H1 (cell line): ENCODE results near the gene GINS2. TPM values are rescaled to one million over a fixed set of nuclear protein-coding genes. Genes with fewer than 3 reads are reported as not detected.
A peak's percentile ranks its signal among the peaks of the same experiment; 100 is the strongest.

Experiments
- CTCF ChIA-PET: fragments of 300-600 bp; sonication (Branson Sonifier 250); formaldehyde crosslinking; loops from one replicate; lab custom pipeline; 2021; ENCODE audit not compliant: partially characterized antibody; lab: Charles Lee
- POLR2A ChIA-PET: fragments of 300-600 bp; sonication (Branson Sonifier 250); formaldehyde crosslinking; loops from one replicate; lab custom pipeline; 2021; ENCODE audit warnings: inconsistent platforms; ENCODE audit not compliant: partially characterized antibody; lab: Charles Lee
- DNase-seq, 2 experiments: peaks; one replicate each; pipeline versions ENCODE4 v3.0.0 to v3.0.0-alpha.2; 2010 to 2022; ENCODE audit warnings: low spot score in 2 of 2, low read depth in 1 of 2, mixed read lengths in 1 of 2
- FAIRE-seq: peaks from 2 replicates; lab custom pipeline; 2011; peaks lifted over from hg19 to GRCh38; lab: Jason Lieb, UNC
- H2AFZ ChIP-seq: 2 replicates; pipeline ENCODE4 v1.8.1; 2012; ENCODE audit warnings: low read length, inconsistent platforms
- H2AK5ac ChIP-seq: 2 replicates; pipeline ENCODE4 v1.6.1; 2013; ENCODE audit warnings: low read depth, low read length
- H2BK120ac ChIP-seq: replicated peaks from 2 replicates; pipeline ENCODE3; 2013; ENCODE audit warnings: low read depth, low read length, inconsistent platforms
- H2BK12ac ChIP-seq: 2 replicates; pipeline ENCODE4 v1.6.1; 2013; ENCODE audit warnings: low read depth, low read length
- H2BK15ac ChIP-seq: 2 replicates; pipeline ENCODE4 v1.6.1; 2013; ENCODE audit warnings: low read length
- H2BK20ac ChIP-seq: 2 replicates; pipeline ENCODE4 v1.6.1; 2013; ENCODE audit warnings: low read length
- H2BK5ac ChIP-seq: 2 replicates; pipeline ENCODE4 v1.6.1; 2013; ENCODE audit warnings: low read depth, low read length
- H3K14ac ChIP-seq: 2 replicates; pipeline ENCODE4 v1.6.1; 2013; ENCODE audit warnings: inconsistent platforms; ENCODE audit not compliant: insufficient read length
- H3K18ac ChIP-seq: 2 replicates; pipeline ENCODE4 v1.6.1; 2013; ENCODE audit warnings: low read length; ENCODE audit errors: extremely low read depth
- H3K23ac ChIP-seq: 2 replicates; pipeline ENCODE4 v1.6.1; 2013; ENCODE audit warnings: inconsistent platforms; ENCODE audit not compliant: insufficient read length
- H3K23me2 ChIP-seq: 2 replicates; pipeline ENCODE4 v1.6.1; 2013; ENCODE audit warnings: low read depth, low read length
- H3K27ac ChIP-seq: 2 replicates; pipeline ENCODE4 v1.6.1; 2011; ENCODE audit warnings: low read depth, low read length, inconsistent platforms
- H3K27me3 ChIP-seq, 4 experiments: replicated peaks in 1 of 4; 1 replicate in 1 of 4; 2 replicates in 3 of 4; pipeline versions ENCODE4 v1.6.1 to v1.8.1; 2011 to 2013; ENCODE audit warnings: low read length in 3 of 4, mild to moderate bottlenecking in 3 of 4, inconsistent platforms in 2 of 4, mixed read lengths in 2 of 4, moderate library complexity in 1 of 4; ENCODE audit not compliant: control insufficient read depth in 3 of 4, insufficient read depth in 3 of 4; ENCODE audit errors: extremely low read depth in 1 of 4
- H3K36me3 ChIP-seq, 4 experiments: 2 replicates each; pipeline versions ENCODE4 v1.6.1 to v1.8.1; 2011 to 2013; ENCODE audit warnings: mild to moderate bottlenecking in 4 of 4, low read length in 3 of 4, moderate library complexity in 2 of 4, control low read depth in 1 of 4, inconsistent platforms in 1 of 4; ENCODE audit not compliant: insufficient read depth in 4 of 4, control insufficient read depth in 2 of 4
- H3K4ac ChIP-seq: replicated peaks from 2 replicates; pipeline ENCODE3; 2013; ENCODE audit warnings: low read length, low read depth, mixed read lengths, inconsistent platforms; ENCODE audit not compliant: insufficient read length
- H3K4me1 ChIP-seq, 4 experiments: replicated peaks in 1 of 4; 1 replicate in 1 of 4; 2 replicates in 3 of 4; pipeline versions ENCODE4 v1.6.1 to v1.8.1; 2011 to 2013; ENCODE audit warnings: low read length in 3 of 4, inconsistent platforms in 2 of 4, mixed read lengths in 1 of 4; ENCODE audit not compliant: insufficient read depth in 4 of 4, control insufficient read depth in 3 of 4
- H3K4me2 ChIP-seq, 2 experiments: 2 replicates each; pipeline versions ENCODE4 v1.6.1 to v1.8.1; 2011 to 2013; ENCODE audit warnings: low read depth in 2 of 2, low read length in 2 of 2, control low read depth in 1 of 2, inconsistent platforms in 1 of 2, mild to moderate bottlenecking in 1 of 2; ENCODE audit not compliant: insufficient read depth in 1 of 2
- H3K4me3 ChIP-seq, 4 experiments: fragments of 200-600, 300-600 bp in 1 of 4; sonication (generic), shearing (Covaris generic), sonication (Bioruptor Twin) in 1 of 4; 2 replicates each; pipeline versions ENCODE4 v1.5.1 to v1.8.1; 2011 to 2016; ENCODE audit warnings: low read length in 4 of 4, low read depth in 3 of 4, control low read depth in 2 of 4, inconsistent platforms in 2 of 4, mild to moderate bottlenecking in 2 of 4, mixed read lengths in 1 of 4, moderate library complexity in 1 of 4; ENCODE audit not compliant: insufficient read depth in 2 of 4; ENCODE audit errors: extremely low read depth in 1 of 4
- H3K56ac ChIP-seq: replicated peaks from 2 replicates; pipeline ENCODE3; 2013; ENCODE audit warnings: low read depth, mild to moderate bottlenecking, mixed read lengths, low read length, inconsistent platforms; ENCODE audit not compliant: insufficient read length
- H3K79me1 ChIP-seq: 2 replicates; pipeline ENCODE4 v1.6.1; 2013; ENCODE audit warnings: low read depth, low read length, control low read depth
- H3K79me2 ChIP-seq, 2 experiments: 2 replicates each; pipeline versions ENCODE4 v1.6.1 to v1.8.1; 2012 to 2013; ENCODE audit warnings: low read length in 2 of 2, mild to moderate bottlenecking in 2 of 2, inconsistent platforms in 1 of 2; ENCODE audit not compliant: insufficient read depth in 2 of 2, control insufficient read depth in 1 of 2
- H3K9ac ChIP-seq, 4 experiments: replicated peaks in 1 of 4; 1 replicate in 1 of 4; 2 replicates in 3 of 4; pipeline versions ENCODE4 v1.6.1 to v1.8.1; 2011 to 2013; ENCODE audit warnings: low read depth in 3 of 4, low read length in 3 of 4, control low read depth in 2 of 4, mild to moderate bottlenecking in 2 of 4, moderate library complexity in 2 of 4, inconsistent platforms in 1 of 4; ENCODE audit errors: extremely low read depth in 1 of 4
- H3K9me3 ChIP-seq, 2 experiments: 2 replicates each; pipeline versions ENCODE4 v1.6.1 to v1.8.1; 2012 to 2013; ENCODE audit warnings: mild to moderate bottlenecking in 2 of 2, moderate library complexity in 2 of 2, control low read depth in 1 of 2, inconsistent platforms in 1 of 2, low read depth in 1 of 2, low read length in 1 of 2, mixed read lengths in 1 of 2; ENCODE audit not compliant: insufficient read depth in 2 of 2
- H4K20me1 ChIP-seq, 2 experiments: replicated peaks in 1 of 2; 2 replicates each; pipeline versions ENCODE3 to v1.8.1; 2011 to 2013; ENCODE audit warnings: inconsistent platforms in 2 of 2, low read length in 2 of 2, mild to moderate bottlenecking in 1 of 2; ENCODE audit not compliant: insufficient read depth in 2 of 2, control insufficient read depth in 1 of 2
- H4K5ac ChIP-seq: 2 replicates; pipeline ENCODE4 v1.6.1; 2013; ENCODE audit warnings: low read length, low read depth, mixed read lengths, inconsistent platforms; ENCODE audit not compliant: insufficient read length
- H4K8ac ChIP-seq: 2 replicates; pipeline ENCODE4 v1.8.0; 2013; ENCODE audit warnings: mild to moderate bottlenecking, moderate library complexity, low read length, inconsistent platforms; ENCODE audit not compliant: insufficient read depth; ENCODE audit errors: extremely low read depth
- H4K91ac ChIP-seq: replicated peaks from 2 replicates; pipeline ENCODE3; 2013; ENCODE audit warnings: low read length, mixed read lengths, inconsistent platforms; ENCODE audit not compliant: insufficient read length
- CHD1 ChIP-seq: IDR thresholded peaks from 2 replicates; pipeline ENCODE4 v1.6.1; 2012; ENCODE audit warnings: low read depth, low read length, improper control_type of control experiment
- CTCF ChIP-seq, 3 experiments: IDR thresholded peaks; 1 replicate in 2 of 3; 2 replicates in 1 of 3; pipeline versions ENCODE4 v1.5.1 to v1.6.1; 2011; ENCODE audit warnings: low read length in 3 of 3, mild to moderate bottlenecking in 3 of 3, inconsistent platforms in 2 of 3, low read depth in 1 of 3, moderate library complexity in 1 of 3; ENCODE audit not compliant: insufficient read depth in 1 of 3; ENCODE audit errors: control extremely low read depth in 1 of 3
- GABPA ChIP-seq: IDR thresholded peaks from 2 replicates; pipeline ENCODE4 v1.6.1; 2011; ENCODE audit warnings: mild to moderate bottlenecking, low read length, moderate library complexity, borderline replicate concordance; ENCODE audit not compliant: insufficient read depth
- RBBP5 ChIP-seq: IDR thresholded peaks from 2 replicates; pipeline ENCODE4 v1.7.1; 2012; ENCODE audit warnings: low read depth, mild to moderate bottlenecking, inconsistent platforms, low read length, moderate library complexity, borderline replicate concordance
- RNF2 ChIP-seq: fragments of 200-900, 300-1000 bp; sonication (generic); IDR thresholded peaks from 2 replicates; pipeline ENCODE4 v1.7.1; 2016; ENCODE audit warnings: borderline replicate concordance, low read depth, mild to moderate bottlenecking, antibody characterized with exemption, low read length; ENCODE audit not compliant: poor library complexity, severe bottlenecking; ENCODE audit errors: missing control alignments
- SP1 ChIP-seq: IDR thresholded peaks from 2 replicates; pipeline ENCODE4 v1.6.1; 2011; ENCODE audit warnings: low read depth, low read length
- ZNF274 ChIP-seq: IDR thresholded peaks from 2 replicates; pipeline ENCODE4 v1.7.0; 2012; ENCODE audit warnings: low read length, borderline replicate concordance; ENCODE audit errors: extremely low read depth
- WGBS, 2 experiments: shearing (Covaris generic) in 1 of 2; methylation state at CpG; one replicate each; pipeline versions ENCODE4 v1.1.6 to v1.1.7; 2013 to 2015; ENCODE audit warnings: low lambda C conversion rate in 2 of 2, mixed read lengths in 2 of 2, inconsistent platforms in 1 of 2, low coverage in 1 of 2, missing lambda C conversion rate in 1 of 2; ENCODE audit not compliant: insufficient replicate concordance in 2 of 2, insufficient coverage in 1 of 2, insufficient read length in 1 of 2; ENCODE audit errors: extremely low coverage in 1 of 2, missing lambda C conversion rate in 1 of 2; 5-methylcytosine and 5-hydroxymethylcytosine counted together
- polyA plus RNA-seq, 7 experiments: library from polyadenylated mRNA; depleted of rRNA in 3 of 7; stranded (reverse) in 5 of 7; unstranded in 2 of 7; fragments of >200 nt in 5 of 7; fragments of 200-250 nt in 2 of 7; gene quantifications; 1 replicate in 5 of 7; 2 replicates in 1 of 7; 4 replicates in 1 of 7; pipeline versions ENCODE4 v1.2.1 to v1.2.3, GENCODE V29; 2011 to 2013; ENCODE audit warnings: missing spikeins in 2 of 7, mixed read lengths in 2 of 7
- total RNA-seq: library from RNA; stranded (reverse); fragmentation: NEBNext Ultra II Directional; extraction: Animal tissue kit (Norgen Biotek cat#: 25700); gene quantifications from 2 replicates; pipeline ENCODE4 v1.2.1, GENCODE V29; 2021
- TF ChIP-seq, protein P1 (sequence below): IDR thresholded peaks from 2 replicates; pipeline ENCODE4 v1.6.1; 2012; ENCODE audit warnings: inconsistent platforms

The GINS2 gene
- total and polyA plus RNA-seq, 2 of the 8 experiments (the other 6 are each of a cell fraction or from before 2014, with no cell fraction given), result 29.4 to 59.1 TPM

- no peak overlapping the region for H2AK5ac ChIP-seq
- H3K27ac ChIP-seq, result no peak overlapping the region
- H3K79me2 ChIP-seq, result peaks cover 22 to 97% of the 10 kb centered on the region in 2 experiments
- FAIRE-seq, result no peak
- no peak overlapping the region for H3K4me3 ChIP-seq
- no peak overlapping the region for H3K14ac ChIP-seq
- H2BK15ac ChIP-seq, result no peak overlapping the region
- H2AFZ ChIP-seq, result no peak overlapping the region
- no peaks in the 10 kb centered on the region for H3K23me2 ChIP-seq
- peaks cover 9 to 10% of the 10 kb centered on the region in 2 experiments; a peak in 3 of 4 replicates for H3K9me3 ChIP-seq
- H4K5ac ChIP-seq, result no peak overlapping the region
- peak overlapping the region; percentile 71 for H4K8ac ChIP-seq
- peaks cover 0 to 6% (median 0%) of the 10 kb centered on the region in 4 experiments; a peak in 3 of 7 replicates for H3K4me1 ChIP-seq
- POLR2A ChIA-PET, result interaction anchor here (1.6 kb wide), 1 partner anchor 16 kb away, joined by 3 read pairs; no protein-coding TSS in a partner anchor
- H4K20me1 ChIP-seq, result peaks cover 53 to 74% of the 10 kb centered on the region in 2 experiments
- H3K18ac ChIP-seq, result no peak overlapping the region; the same call in 1 of the 2 replicates
- peaks cover 36% of the 10 kb centered on the region for H3K79me1 ChIP-seq
- no peak overlapping the region for H4K91ac ChIP-seq
- CTCF ChIA-PET, result interaction anchor here (0.6 to 2.2 kb wide), 11 partner anchors 9 to 380 kb away, joined by 3 to 15 read pairs (median 4); no protein-coding TSS in a partner anchor
- no peak overlapping the region for H2BK5ac ChIP-seq
- no peak overlapping the region for H2BK20ac ChIP-seq
- no peak overlapping the region for H2BK12ac ChIP-seq
- DNase-seq, result no peak
- peaks cover 0 to 11% (median 2%) of the 10 kb centered on the region in 4 experiments; a peak in 4 of 8 replicates for H3K36me3 ChIP-seq
- no peak overlapping the region for H3K4me2 ChIP-seq
- no peaks in the 10 kb centered on the region for H3K27me3 ChIP-seq
- no peak overlapping the region for H3K23ac ChIP-seq
- WGBS, 2 experiments, result 96% methylated on average over 17 of the region's 35 CpGs; no CpG with 5 or more reads in 1 of the 2 experiments
- no peak overlapping the region for H3K56ac ChIP-seq
- no peak overlapping the region for H3K4ac ChIP-seq
- no peak overlapping the region for H3K9ac ChIP-seq
- H2BK120ac ChIP-seq, result no peak overlapping the region
- TF ChIP-seq, protein P1, sequence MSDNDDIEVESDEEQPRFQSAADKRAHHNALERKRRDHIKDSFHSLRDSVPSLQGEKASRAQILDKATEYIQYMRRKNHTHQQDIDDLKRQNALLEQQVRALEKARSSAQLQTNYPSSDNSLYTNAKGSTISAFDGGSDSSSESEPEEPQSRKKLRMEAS, result no peak
- TF ChIP-seq CHD1, result no peak
- no peak for TF ChIP-seq RNF2
- TF ChIP-seq SP1, result no peak
- TF ChIP-seq RBBP5, result no peak
- no peak for TF ChIP-seq CTCF (IDR thresholded peaks at IDR 0.05; ENCODE audit: control extremely low read depth in 1 of 3, insufficient read depth in 1 of 3, low read depth in 1 of 3, low read length in 3 of 3)
- no peak for TF ChIP-seq ZNF274
- no peak for TF ChIP-seq GABPA
Measured at GRCh38 chr16:85632709-85633437, 55.9 kb downstream of the GINS2 start.
